GM19463 (cell line): Measurements from ENCODE around the gene ATP11A.
"Not testable (repeated sequence)": the region's sequence is repeated elsewhere in the genome, so short reads cannot be mapped to it uniquely, and the experiment has no call there.

ENCODE experiments used
- ATAC-seq: cut with Tn5 transposase; IDR thresholded peaks from one replicate; pipeline ENCODE4 v1.9.1; 2021; ENCODE audit warnings: mild to moderate bottlenecking, moderate library complexity; ENCODE audit not compliant: unreplicated experiment

The ATP11A gene

GRCh38 chr13:112669881-112670499 is 19.8 kb upstream of the ATP11A start:
- peak; percentile 84 for ATAC-seq

GRCh38 chr13:112670864-112671263 is 19.0 kb upstream of the ATP11A start:
- ATAC-seq, result no peak

GRCh38 chr13:112671359-112671758 is 18.5 kb upstream of the ATP11A start:
- no peak for ATAC-seq

GRCh38 chr13:112672651-112673284 is 17.1 kb upstream of the ATP11A start:
- ATAC-seq, result no peak

GRCh38 chr13:112674412-112675365 is 15.1 kb upstream of the ATP11A start:
- ATAC-seq, result no peak

- no peak for ATAC-seq
Observed at GRCh38 chr13:112675366-112675756, 14.5 kb upstream of the ATP11A start.

GRCh38 chr13:112677421-112677962 is 12.3 kb upstream of the ATP11A start:
- not testable (repeated sequence) for ATAC-seq

- no peak for ATAC-seq
Observed at GRCh38 chr13:112679381-112679780, 10.5 kb upstream of the ATP11A start.

- ATAC-seq, result no peak
Observed at GRCh38 chr13:112679932-112680677, 9.7 kb upstream of the ATP11A start.

GRCh38 chr13:112680741-112681360 is 9.0 kb upstream of the ATP11A start:
- ATAC-seq, result no peak

GRCh38 chr13:112683581-112683980 is 6.3 kb upstream of the ATP11A start:
- ATAC-seq, result no peak

GRCh38 chr13:112684071-112684845 is 5.6 kb upstream of the ATP11A start:
- no peak for ATAC-seq

- ATAC-seq, result not testable (repeated sequence)
Observed at GRCh38 chr13:112685189-112685805, 4.5 kb upstream of the ATP11A start.

GRCh38 chr13:112685896-112686295 is 3.9 kb upstream of the ATP11A start:
- no peak for ATAC-seq

- no peak for ATAC-seq
Observed at GRCh38 chr13:112686364-112686763, 3.5 kb upstream of the ATP11A start.

GRCh38 chr13:112686987-112687386 is 2.9 kb upstream of the ATP11A start:
- ATAC-seq, result no peak

- no peak for ATAC-seq
Observed at GRCh38 chr13:112687836-112688559, 1.8 kb upstream of the ATP11A start.

- no peak for ATAC-seq
Observed at GRCh38 chr13:112688560-112689302, 1.1 kb upstream of the ATP11A start.
